Measurements from ENCODE around the gene HK3.
A peak's percentile ranks its signal among the peaks of the same experiment; 100 is the strongest.

The HK3 gene

DNA sequence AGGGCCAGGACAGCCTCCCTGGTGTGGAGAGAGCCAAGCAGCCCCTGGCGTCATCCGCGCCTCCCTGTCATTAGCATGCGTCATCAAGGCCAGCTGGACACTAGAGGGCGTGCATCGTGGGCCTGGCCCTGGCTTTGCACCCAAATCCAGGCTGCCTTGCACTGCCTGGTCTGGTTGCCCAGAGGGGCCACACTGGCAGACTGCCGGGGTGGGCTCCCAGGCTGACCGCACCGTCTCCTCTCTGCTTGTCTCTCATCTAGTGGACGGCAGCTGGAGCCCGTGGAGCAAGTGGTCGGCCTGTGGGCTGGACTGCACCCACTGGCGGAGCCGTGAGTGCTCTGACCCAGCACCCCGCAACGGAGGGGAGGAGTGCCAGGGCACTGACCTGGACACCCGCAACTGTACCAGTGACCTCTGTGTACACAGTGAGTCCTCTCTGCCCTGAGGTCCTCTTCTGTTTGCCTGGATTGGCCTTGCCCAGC lies 29.0 kb downstream of the HK3 start:
- peak; percentile 79 for TF ChIP-seq CTCF (IDR thresholded peaks at IDR 0.05; ENCODE audit: low read depth, low read length)
- no peaks in the 10 kb centered on the region for H3K27me3 ChIP-seq (ENCODE audit: insufficient read depth, low read depth, severe bottlenecking)
- peak; percentile 71 for DNase-seq
- no peaks in the 10 kb centered on the region for H3K9me3 ChIP-seq (ENCODE audit: severe bottlenecking)
- no peak overlapping the region for H3K27ac ChIP-seq
- H3K36me3 ChIP-seq = no peaks in the 10 kb centered on the region
- no peak overlapping the region for H3K4me3 ChIP-seq (ENCODE audit: low read depth, low read length)

- no peak for TF ChIP-seq CTCF (IDR thresholded peaks at IDR 0.05; ENCODE audit: low read depth, low read length)
- Histone ChIP-seq H3K36me3 (no peaks in the 10 kb centered on the region), H3K4me3 (ENCODE audit: low read depth, low read length) (no peak overlapping the region), H3K9me3 (ENCODE audit: severe bottlenecking) (no peaks in the 10 kb centered on the region), H3K27ac (peak overlapping the region; percentile 34; the same call in 1 of the 2 replicates), H3K27me3 (ENCODE audit: insufficient read depth, low read depth, severe bottlenecking) (no peaks in the 10 kb centered on the region)
- no peak for DNase-seq
Measured at GRCh38 chr5:176869501-176870109, 29.5 kb downstream of the HK3 start.

GRCh38 chr5:176868731-176869130 lies 30.4 kb downstream of the HK3 start:
- TF ChIP-seq CTCF (IDR thresholded peaks at IDR 0.05; ENCODE audit: low read depth, low read length) = no peak
- no peaks in the 10 kb centered on the region for H3K36me3 ChIP-seq

GRCh38 chr5:176868126-176868525 lies 31.0 kb downstream of the HK3 start:
- H3K4me3 ChIP-seq (ENCODE audit: low read depth, low read length) = no peak overlapping the region
- no peaks in the 10 kb centered on the region for H3K36me3 ChIP-seq
- H3K27me3 ChIP-seq (ENCODE audit: insufficient read depth, low read depth, severe bottlenecking) = no peaks in the 10 kb centered on the region
- no peaks in the 10 kb centered on the region for H3K9me3 ChIP-seq (ENCODE audit: severe bottlenecking)
- no peak for TF ChIP-seq CTCF (IDR thresholded peaks at IDR 0.05; ENCODE audit: low read depth, low read length)
- H3K27ac ChIP-seq = no peak overlapping the region
- DNase-seq = no peak

More at GRCh38 chr5:176868731-176869130, 30.4 kb downstream of the HK3 start:
- no peaks in the 10 kb centered on the region for H3K9me3 ChIP-seq (ENCODE audit: severe bottlenecking)
- no peak overlapping the region for H3K4me3 ChIP-seq (ENCODE audit: low read depth, low read length)
- peak overlapping the region; percentile 34 for H3K27ac ChIP-seq
- DNase-seq = peak; percentile 21
- no peaks in the 10 kb centered on the region for H3K27me3 ChIP-seq (ENCODE audit: insufficient read depth, low read depth, severe bottlenecking)

- Histone ChIP-seq H3K27me3 (ENCODE audit: insufficient read depth, low read depth, severe bottlenecking) (no peaks in the 10 kb centered on the region), H3K36me3 (no peaks in the 10 kb centered on the region), H3K27ac (no peak overlapping the region), H3K4me3 (ENCODE audit: low read depth, low read length) (no peak overlapping the region), H3K9me3 (ENCODE audit: severe bottlenecking) (no peaks in the 10 kb centered on the region)
- TF ChIP-seq CTCF (IDR thresholded peaks at IDR 0.05; ENCODE audit: low read depth, low read length) = no peak
- no peak for DNase-seq
Measured at GRCh38 chr5:176866707-176867310, 32.3 kb downstream of the HK3 start.

Data from WERI-Rb-1 (cell line).